K562 (cell line): Measurements from ENCODE around the gene HDAC1. TPM values are rescaled to one million over a fixed set of nuclear protein-coding genes. Genes with fewer than 3 reads are reported as not detected.

ENCODE experiments used
- ARID1B ChIP-seq: fragments of 450-650 bp; IDR thresholded peaks from 2 replicates; pipeline ENCODE4 v1.6.1; 2016; ENCODE audit warnings: antibody characterized with exemption, mild to moderate bottlenecking, inconsistent platforms
- DACH1 ChIP-seq: fragments of 450-650 bp; IDR thresholded peaks from 2 replicates; pipeline ENCODE4 v1.6.1; 2018; ENCODE audit not compliant: partially characterized antibody
- E2F3 ChIP-seq: fragments of 250-450 bp; sonication (Bioruptor Pico); IDR thresholded peaks from 2 replicates; pipeline ENCODE4 v1.4.0; 2020; ENCODE audit warnings: mild to moderate bottlenecking
- ELF4 ChIP-seq: fragments of 450-650 bp; formaldehyde crosslinking; IDR thresholded peaks from 2 replicates; pipeline ENCODE4 v1.4.0; 2022; ENCODE audit warnings: missing genetic modification characterization
- FOXJ3 ChIP-seq: sonication (generic); formaldehyde crosslinking; IDR thresholded peaks from 2 replicates; pipeline ENCODE4 v1.4.0; 2020; ENCODE audit warnings: mild to moderate bottlenecking, missing genetic modification reagents
- FOXM1 ChIP-seq, 2 experiments: fragments of 450-650 bp in 1 of 2; sonication (generic) in 1 of 2; formaldehyde crosslinking in 1 of 2; IDR thresholded peaks; 2 replicates each; pipeline versions ENCODE4 v1.6.1 to v1.9.0; 2017 to 2022; ENCODE audit warnings: low read depth in 2 of 2, mild to moderate bottlenecking in 2 of 2, missing genetic modification reagents in 1 of 2, moderate library complexity in 1 of 2
- HSF4 ChIP-seq: fragments of 250-450 bp; sonication (Bioruptor Pico); IDR thresholded peaks from 2 replicates; pipeline ENCODE4 v2.1.2; 2022; ENCODE audit warnings: mild to moderate bottlenecking, moderate library complexity, borderline replicate concordance
- MEIS2 ChIP-seq: fragments of 450-650 bp; IDR thresholded peaks from 2 replicates; pipeline ENCODE4 v1.6.1; 2014; ENCODE audit warnings: mild to moderate bottlenecking; ENCODE audit not compliant: partially characterized antibody
- NR4A1 ChIP-seq, 2 experiments: fragments of 250-450 bp in 1 of 2; fragments of 450-650 bp in 1 of 2; sonication (Bioruptor Pico) in 1 of 2; IDR thresholded peaks; 2 replicates each; pipeline versions ENCODE4 v1.4.0 to v1.6.1; 2016 to 2020; ENCODE audit warnings: mild to moderate bottlenecking in 2 of 2, missing compliant biosample characterization in 1 of 2, missing genetic modification characterization in 1 of 2, moderate library complexity in 1 of 2
- POLR2G ChIP-seq: fragments of 200-400 bp; formaldehyde crosslinking; IDR thresholded peaks from 2 replicates; pipeline ENCODE4 v1.6.1; 2017; ENCODE audit warnings: low read depth, mild to moderate bottlenecking, antibody characterized with exemption, low read length, moderate library complexity
- PTBP1 ChIP-seq: fragments of 200-400 bp; formaldehyde crosslinking; IDR thresholded peaks from 2 replicates; pipeline ENCODE4 v1.6.1; 2017; ENCODE audit warnings: low read depth, low read length
- RAD21 ChIP-seq, 2 experiments: fragments of 250-450 bp in 1 of 2; fragments of 450-650 bp in 1 of 2; sonication (Bioruptor Pico) in 1 of 2; formaldehyde crosslinking in 1 of 2; IDR thresholded peaks in 1 of 2; conservative IDR thresholded peaks in 1 of 2; 2 replicates each; pipeline versions ENCODE4 v1.4.0 to v1.8.0; 2020 to 2022; ENCODE audit warnings: mild to moderate bottlenecking in 2 of 2, moderate library complexity in 1 of 2
- SMARCA4 ChIP-seq: fragments of 450-650 bp; IDR thresholded peaks from 2 replicates; pipeline ENCODE4 v1.6.1; 2016
- SRF ChIP-seq, 2 experiments: fragments of 250-450, 450-650 bp in 1 of 2; sonication (Bioruptor Pico) in 1 of 2; sonication (generic) in 1 of 2; formaldehyde crosslinking; IDR thresholded peaks; 2 replicates each; pipeline versions ENCODE4 v1.5.0 to v1.5.1; 2020 to 2022; ENCODE audit warnings: mild to moderate bottlenecking in 1 of 2, missing genetic modification reagents in 1 of 2
- TBP ChIP-seq: optimal IDR thresholded peaks from 2 replicates; pipeline ENCODE3; 2011; ENCODE audit warnings: low read depth, low read length, improper control_type of control experiment
- ZNF197 ChIP-seq: fragments of 200-800 bp; sonication (Bioruptor generic); IDR thresholded peaks from 2 replicates; pipeline ENCODE4 v1.6.1; 2016; ENCODE audit warnings: low read depth, missing genetic modification characterization, missing compliant biosample characterization
- polyA plus RNA-seq, 8 experiments: library from polyadenylated mRNA; depleted of rRNA in 4 of 8; stranded (reverse) in 5 of 8; unstranded in 3 of 8; fragments of >200 nt; fragmentation: Nextera tagmentation in 2 of 8; fragmentation: Illumina TruSeq in 1 of 8; extraction: Ambion mirVana in 2 of 8; extraction: Trizol in 1 of 8; gene quantifications; 2 replicates each; pipeline versions ENCODE4 v1.2.1 to v1.2.3, GENCODE V29; 2011 to 2014; ENCODE audit warnings: inconsistent platforms in 1 of 8, missing spikeins in 1 of 8
- total RNA-seq, 7 experiments: library from RNA; depleted of rRNA in 6 of 7; stranded (reverse); fragments of >200 nt in 6 of 7; fragmentation: Illumina TruSeq in 2 of 7; extraction: Trizol in 2 of 7; gene quantifications; 2 replicates each; pipeline versions ENCODE4 v1.2.1 to v1.2.3, GENCODE V29; 2011 to 2021; ENCODE audit warnings: low replicate concordance in 1 of 7
- TF ChIP-seq, protein P1 (sequence below): fragments of 250-450 bp; sonication (Bioruptor Pico); IDR thresholded peaks from 2 replicates; pipeline ENCODE4 v1.8.0; 2022; ENCODE audit warnings: inconsistent platforms
- TF ChIP-seq, protein P2 (sequence below): sonication (generic); formaldehyde crosslinking; IDR thresholded peaks from 2 replicates; pipeline ENCODE4 v1.8.1; 2023; ENCODE audit warnings: missing genetic modification reagents, mild to moderate bottlenecking, borderline replicate concordance
- TF ChIP-seq, protein P3 (sequence below): fragments of 450-650 bp; formaldehyde crosslinking; IDR thresholded peaks from 2 replicates; pipeline ENCODE4 v1.4.0; 2020; ENCODE audit warnings: mild to moderate bottlenecking

The HDAC1 gene
- total and polyA plus RNA-seq, 9 of the 15 experiments (the other 6 are each of a cell fraction or from before 2014, with no cell fraction given): 169 to 384 (median 193) TPM

- TF ChIP-seq RAD21 (CRISPR knock-in tag; conservative IDR thresholded peaks at IDR 0.05 in 1 of 2, IDR thresholded peaks at IDR 0.05 in 1 of 2): peak; percentile 72 to 91
- TF ChIP-seq ARID1B: peak; percentile 51
- no peak for TF ChIP-seq MEIS2
- TF ChIP-seq E2F3 (CRISPR knock-in tag): no peak
- TF ChIP-seq ZNF197 (CRISPR knock-in tag): no peak
- no peak for TF ChIP-seq HSF4 (CRISPR knock-in tag)
- no peak for TF ChIP-seq TBP
- TF ChIP-seq, protein P1, sequence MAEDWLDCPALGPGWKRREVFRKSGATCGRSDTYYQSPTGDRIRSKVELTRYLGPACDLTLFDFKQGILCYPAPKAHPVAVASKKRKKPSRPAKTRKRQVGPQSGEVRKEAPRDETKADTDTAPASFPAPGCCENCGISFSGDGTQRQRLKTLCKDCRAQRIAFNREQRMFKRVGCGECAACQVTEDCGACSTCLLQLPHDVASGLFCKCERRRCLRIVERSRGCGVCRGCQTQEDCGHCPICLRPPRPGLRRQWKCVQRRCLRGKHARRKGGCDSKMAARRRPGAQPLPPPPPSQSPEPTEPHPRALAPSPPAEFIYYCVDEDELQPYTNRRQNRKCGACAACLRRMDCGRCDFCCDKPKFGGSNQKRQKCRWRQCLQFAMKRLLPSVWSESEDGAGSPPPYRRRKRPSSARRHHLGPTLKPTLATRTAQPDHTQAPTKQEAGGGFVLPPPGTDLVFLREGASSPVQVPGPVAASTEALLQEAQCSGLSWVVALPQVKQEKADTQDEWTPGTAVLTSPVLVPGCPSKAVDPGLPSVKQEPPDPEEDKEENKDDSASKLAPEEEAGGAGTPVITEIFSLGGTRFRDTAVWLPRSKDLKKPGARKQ (CRISPR knock-in tag): no peak
- no peak for TF ChIP-seq ELF4
- TF ChIP-seq SMARCA4: peak; percentile 50; the same call in 1 of the 2 replicates
- TF ChIP-seq, protein P2, sequence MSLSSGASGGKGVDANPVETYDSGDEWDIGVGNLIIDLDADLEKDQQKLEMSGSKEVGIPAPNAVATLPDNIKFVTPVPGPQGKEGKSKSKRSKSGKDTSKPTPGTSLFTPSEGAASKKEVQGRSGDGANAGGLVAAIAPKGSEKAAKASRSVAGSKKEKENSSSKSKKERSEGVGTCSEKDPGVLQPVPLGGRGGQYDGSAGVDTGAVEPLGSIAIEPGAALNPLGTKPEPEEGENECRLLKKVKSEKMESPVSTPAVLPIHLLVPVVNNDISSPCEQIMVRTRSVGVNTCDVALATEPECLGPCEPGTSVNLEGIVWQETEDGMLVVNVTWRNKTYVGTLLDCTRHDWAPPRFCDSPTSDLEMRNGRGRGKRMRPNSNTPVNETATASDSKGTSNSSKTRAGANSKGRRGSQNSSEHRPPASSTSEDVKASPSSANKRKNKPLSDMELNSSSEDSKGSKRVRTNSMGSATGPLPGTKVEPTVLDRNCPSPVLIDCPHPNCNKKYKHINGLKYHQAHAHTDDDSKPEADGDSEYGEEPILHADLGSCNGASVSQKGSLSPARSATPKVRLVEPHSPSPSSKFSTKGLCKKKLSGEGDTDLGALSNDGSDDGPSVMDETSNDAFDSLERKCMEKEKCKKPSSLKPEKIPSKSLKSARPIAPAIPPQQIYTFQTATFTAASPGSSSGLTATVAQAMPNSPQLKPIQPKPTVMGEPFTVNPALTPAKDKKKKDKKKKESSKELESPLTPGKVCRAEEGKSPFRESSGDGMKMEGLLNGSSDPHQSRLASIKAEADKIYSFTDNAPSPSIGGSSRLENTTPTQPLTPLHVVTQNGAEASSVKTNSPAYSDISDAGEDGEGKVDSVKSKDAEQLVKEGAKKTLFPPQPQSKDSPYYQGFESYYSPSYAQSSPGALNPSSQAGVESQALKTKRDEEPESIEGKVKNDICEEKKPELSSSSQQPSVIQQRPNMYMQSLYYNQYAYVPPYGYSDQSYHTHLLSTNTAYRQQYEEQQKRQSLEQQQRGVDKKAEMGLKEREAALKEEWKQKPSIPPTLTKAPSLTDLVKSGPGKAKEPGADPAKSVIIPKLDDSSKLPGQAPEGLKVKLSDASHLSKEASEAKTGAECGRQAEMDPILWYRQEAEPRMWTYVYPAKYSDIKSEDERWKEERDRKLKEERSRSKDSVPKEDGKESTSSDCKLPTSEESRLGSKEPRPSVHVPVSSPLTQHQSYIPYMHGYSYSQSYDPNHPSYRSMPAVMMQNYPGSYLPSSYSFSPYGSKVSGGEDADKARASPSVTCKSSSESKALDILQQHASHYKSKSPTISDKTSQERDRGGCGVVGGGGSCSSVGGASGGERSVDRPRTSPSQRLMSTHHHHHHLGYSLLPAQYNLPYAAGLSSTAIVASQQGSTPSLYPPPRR: no peak
- TF ChIP-seq FOXJ3 (CRISPR knock-in tag): no peak
- TF ChIP-seq NR4A1 (CRISPR knock-in tag; IDR thresholded peaks at IDR 0.05): no peak
- TF ChIP-seq NR4A1 (tag; IDR thresholded peaks at IDR 0.05): no peak
- peak; percentile 82; the same call in 1 of the 2 replicates for TF ChIP-seq PTBP1
- no peak for TF ChIP-seq SRF (CRISPR knock-in tag; IDR thresholded peaks at IDR 0.05)
- TF ChIP-seq FOXM1 (IDR thresholded peaks at IDR 0.05; ENCODE audit: low read depth): no peak; the same call in 1 of the 2 replicates
- TF ChIP-seq FOXM1 (CRISPR knock-in tag; IDR thresholded peaks at IDR 0.05; ENCODE audit: low read depth): no peak
- TF ChIP-seq, protein P3, sequence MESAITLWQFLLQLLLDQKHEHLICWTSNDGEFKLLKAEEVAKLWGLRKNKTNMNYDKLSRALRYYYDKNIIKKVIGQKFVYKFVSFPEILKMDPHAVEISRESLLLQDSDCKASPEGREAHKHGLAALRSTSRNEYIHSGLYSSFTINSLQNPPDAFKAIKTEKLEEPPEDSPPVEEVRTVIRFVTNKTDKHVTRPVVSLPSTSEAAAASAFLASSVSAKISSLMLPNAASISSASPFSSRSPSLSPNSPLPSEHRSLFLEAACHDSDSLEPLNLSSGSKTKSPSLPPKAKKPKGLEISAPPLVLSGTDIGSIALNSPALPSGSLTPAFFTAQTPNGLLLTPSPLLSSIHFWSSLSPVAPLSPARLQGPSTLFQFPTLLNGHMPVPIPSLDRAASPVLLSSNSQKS: no peak
- peak; percentile 72 for TF ChIP-seq DACH1
- TF ChIP-seq POLR2G: peak; percentile 42; the same call in 1 of the 2 replicates
These were observed 43.6 kb upstream of the HDAC1 start (continued) for GRCh38 chr1:32247983-32248889.
